HG03439 (cell line): Measurements from ENCODE around the gene ERICH6B.

Source experiments
- ATAC-seq: cut with Tn5 transposase; IDR thresholded peaks from one replicate; pipeline ENCODE4 v1.9.1; 2021; ENCODE audit warnings: mild to moderate bottlenecking, moderate library complexity; ENCODE audit not compliant: unreplicated experiment

Gene ERICH6B

DNA sequence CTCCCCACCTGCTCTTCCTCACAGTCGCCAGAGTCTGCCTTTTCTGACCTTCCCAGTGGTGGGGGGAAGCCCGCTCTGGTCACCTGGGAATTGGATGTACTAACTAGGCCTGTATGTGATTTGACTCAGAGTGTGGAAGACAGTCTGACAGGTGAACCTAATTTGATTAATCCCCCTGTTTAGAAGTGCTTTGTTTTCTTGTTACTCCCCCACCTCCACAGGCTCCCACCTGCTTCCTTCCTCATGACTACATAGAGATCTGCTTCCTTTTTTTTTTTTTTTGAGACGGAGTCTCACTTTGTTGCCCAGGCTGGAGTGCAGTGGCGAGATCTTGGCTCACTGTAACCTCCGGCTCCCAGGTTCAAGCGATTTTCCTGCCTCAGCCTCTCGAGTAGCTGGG, 106.8 kb downstream of the ERICH6B start:
- no peak for ATAC-seq

DNA sequence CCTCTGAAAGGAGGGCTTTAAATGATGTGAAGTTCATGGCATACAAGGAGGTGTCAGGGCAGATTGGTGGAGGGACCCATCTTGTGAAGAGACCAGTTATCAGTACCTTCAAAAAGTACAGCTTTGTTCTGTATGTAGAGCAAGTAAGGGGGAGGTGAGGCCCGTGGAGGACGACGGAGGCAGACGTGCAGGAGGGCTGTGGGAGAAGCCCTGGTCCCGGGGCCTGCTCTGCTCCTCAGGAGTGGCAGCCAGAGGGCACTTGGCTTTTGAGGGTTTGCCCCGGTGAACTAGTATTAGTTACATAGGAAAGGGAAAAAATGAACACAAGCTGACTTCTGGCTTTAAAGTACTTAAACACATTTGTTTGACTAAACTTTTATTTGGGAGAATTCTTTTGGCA, 108.7 kb downstream of the ERICH6B start:
- no peak for ATAC-seq

DNA sequence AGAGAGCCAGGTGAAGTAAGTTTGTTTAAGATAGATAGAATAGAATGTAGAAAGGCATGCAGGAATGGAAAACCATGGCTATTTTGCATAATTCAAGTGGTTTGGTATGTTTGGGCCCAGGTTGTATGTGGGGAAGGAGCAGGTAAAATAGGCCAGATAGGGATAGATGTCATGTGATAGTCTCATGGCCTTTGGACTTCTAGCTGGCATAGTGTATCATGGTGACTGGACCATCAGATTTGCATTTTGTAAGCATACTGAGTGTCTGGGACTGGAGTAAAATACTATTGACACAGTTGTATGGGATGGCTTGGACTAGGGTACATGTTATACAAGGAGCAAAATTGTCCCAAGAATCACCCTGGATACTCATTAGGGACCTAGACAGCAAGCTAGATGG, 111.9 kb downstream of the ERICH6B start:
- ATAC-seq: no peak

DNA sequence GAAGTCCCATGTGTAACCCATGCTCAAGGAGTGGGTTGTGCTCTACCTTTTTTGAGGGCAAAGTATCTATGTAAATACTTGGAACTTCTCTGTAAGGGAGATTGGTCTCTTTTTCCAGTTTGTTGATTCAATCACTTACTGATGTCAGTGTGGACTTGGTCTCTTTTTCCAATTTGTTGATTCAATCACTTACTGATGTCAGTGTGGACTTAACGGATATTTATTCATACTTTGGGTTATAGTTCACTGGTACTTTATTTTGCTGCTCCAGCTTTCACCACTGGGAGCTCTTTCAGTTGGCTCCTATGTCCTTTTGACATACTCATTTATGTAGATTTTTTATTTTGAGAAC, 114.4 kb downstream of the ERICH6B start:
- ATAC-seq: no peak

DNA sequence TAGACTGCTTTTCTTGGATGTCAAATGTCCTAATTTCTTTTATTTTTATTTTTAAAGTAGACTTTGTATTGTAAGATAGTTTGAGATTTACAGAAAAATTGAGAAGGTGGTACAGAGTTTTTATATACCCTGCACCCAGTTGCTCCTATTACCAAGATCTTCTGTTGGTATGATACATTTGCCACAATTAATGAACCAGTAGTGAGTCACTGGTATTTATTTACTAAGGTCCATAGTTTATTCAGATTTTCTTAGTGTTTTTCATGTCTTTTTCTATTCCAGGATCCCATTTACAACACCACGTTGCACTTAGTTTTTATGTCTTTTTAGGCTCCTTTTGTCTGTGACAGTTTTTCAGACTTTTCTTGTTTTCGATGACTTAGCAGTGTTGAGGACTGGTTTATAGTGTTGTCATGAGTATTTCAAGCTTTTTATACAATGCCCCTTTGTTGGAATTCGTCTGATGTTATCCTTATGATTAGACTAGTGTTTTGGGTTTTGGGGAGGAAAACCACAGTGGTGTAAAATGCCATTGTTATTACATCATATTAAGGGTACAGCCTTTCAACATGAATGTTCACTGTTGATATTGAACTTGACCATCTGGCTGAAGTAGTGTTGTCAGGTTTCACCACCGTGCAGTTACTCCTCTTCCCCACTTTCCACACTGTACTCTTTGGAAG, 114.9 kb downstream of the ERICH6B start:
- no peak for ATAC-seq

DNA sequence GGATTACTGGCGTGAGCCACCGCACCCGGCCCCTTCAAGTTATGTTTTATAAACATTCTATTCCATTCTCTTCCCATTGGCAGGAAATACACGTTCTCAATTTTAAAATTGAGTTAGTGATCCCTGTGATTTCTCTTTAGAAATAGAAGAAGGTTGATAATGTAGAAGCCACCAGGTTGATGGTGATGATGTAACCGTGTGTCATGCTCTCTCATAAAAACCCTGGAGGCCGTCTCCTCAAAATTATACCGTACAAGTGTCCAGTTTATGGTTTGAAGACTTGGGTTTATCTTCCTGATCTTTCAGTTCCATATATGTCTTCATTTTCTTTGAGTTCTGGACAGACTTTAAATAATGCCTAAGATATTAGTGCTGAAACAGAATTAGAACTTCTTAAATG, 118.6 kb downstream of the ERICH6B start:
- no peak for ATAC-seq

DNA sequence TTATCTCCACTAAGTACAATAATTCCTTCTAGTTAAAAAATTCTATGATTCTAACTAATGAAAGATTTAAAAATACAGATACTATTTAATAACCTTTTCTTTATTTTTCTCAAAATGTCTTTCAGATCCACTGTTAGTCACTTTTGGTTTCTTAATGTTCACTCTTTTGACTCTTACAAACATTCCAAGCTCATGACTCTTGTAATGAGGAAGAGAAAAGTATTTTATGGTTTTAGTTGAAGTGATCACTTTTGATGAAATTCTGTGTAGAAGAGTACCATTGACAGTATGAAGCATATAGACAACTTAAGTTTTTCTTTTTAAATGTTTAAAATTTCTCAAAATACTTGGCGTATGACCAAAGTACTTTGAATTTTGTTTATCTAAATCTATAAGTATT, 123.0 kb downstream of the ERICH6B start:
- ATAC-seq: no peak
